ES-I3 (cell line): ENCODE data around the gene TBXT.
"Not testable (repeated sequence)": the region's sequence is repeated elsewhere in the genome, so short reads cannot be mapped to it uniquely, and the experiment has no call there.

Source experiments
- H3K36me3 ChIP-seq: 2 replicates; pipeline ENCODE4 v1.6.1; 2013; ENCODE audit warnings: mild to moderate bottlenecking, low read length, control low read depth, moderate library complexity; ENCODE audit not compliant: insufficient read depth
- H3K4me1 ChIP-seq: 2 replicates; pipeline ENCODE4 v1.6.1; 2013; ENCODE audit warnings: mild to moderate bottlenecking, control low read depth, low read length; ENCODE audit not compliant: insufficient read depth
- H3K9ac ChIP-seq: 2 replicates; pipeline ENCODE4 v1.6.1; 2013; ENCODE audit warnings: low read depth, mild to moderate bottlenecking, low read length, moderate library complexity
- H3K9me3 ChIP-seq: 2 replicates; pipeline ENCODE4 v1.6.1; 2013; ENCODE audit warnings: mild to moderate bottlenecking, low read length, moderate library complexity; ENCODE audit not compliant: control insufficient read depth, insufficient read depth

The TBXT gene

DNA sequence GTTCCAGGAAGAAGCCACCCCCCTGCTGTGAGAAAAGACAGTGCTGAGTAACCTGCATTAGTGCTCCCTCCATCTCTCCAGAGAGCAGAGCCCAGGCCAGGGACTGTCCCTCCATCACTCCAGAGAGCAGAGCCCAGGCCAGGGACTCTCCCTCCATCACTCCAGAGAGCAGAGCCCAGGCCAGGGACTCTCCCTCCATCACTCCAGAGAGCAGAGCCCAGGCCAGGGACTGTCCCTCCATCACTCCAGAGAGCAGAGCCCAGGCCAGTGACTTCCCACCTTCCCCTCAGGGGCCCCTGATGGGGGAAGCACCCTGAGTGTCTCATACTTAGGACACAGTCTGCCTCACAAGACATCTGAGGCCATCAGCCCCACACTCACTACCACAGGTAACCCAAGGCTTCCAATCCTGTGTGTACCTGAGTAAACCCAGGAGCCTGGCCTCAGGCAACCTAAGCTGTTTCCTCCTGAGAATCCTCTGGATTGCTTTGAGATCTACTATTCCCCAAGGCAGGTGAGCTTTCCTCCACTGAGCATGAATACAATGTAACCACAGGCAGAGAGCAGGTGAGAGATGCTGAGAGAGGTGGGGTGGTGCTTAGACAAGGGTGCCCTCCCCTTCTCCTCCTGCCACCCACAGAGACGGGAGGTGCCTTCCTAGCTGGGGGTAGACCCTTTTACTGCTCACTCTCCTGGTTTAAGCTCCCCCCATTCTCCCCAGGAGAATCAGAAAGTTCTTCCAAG, 4.9 kb downstream of the TBXT start:
- Histone ChIP-seq H3K4me1 (0 out of 2 replicates have a peak, but pooled peaks cover 3% of the 10 kb centered on the region), H3K9ac (no peak overlapping the region), H3K36me3 (no peaks in the 10 kb centered on the region), H3K9me3 (no peaks in the 10 kb centered on the region)

DNA sequence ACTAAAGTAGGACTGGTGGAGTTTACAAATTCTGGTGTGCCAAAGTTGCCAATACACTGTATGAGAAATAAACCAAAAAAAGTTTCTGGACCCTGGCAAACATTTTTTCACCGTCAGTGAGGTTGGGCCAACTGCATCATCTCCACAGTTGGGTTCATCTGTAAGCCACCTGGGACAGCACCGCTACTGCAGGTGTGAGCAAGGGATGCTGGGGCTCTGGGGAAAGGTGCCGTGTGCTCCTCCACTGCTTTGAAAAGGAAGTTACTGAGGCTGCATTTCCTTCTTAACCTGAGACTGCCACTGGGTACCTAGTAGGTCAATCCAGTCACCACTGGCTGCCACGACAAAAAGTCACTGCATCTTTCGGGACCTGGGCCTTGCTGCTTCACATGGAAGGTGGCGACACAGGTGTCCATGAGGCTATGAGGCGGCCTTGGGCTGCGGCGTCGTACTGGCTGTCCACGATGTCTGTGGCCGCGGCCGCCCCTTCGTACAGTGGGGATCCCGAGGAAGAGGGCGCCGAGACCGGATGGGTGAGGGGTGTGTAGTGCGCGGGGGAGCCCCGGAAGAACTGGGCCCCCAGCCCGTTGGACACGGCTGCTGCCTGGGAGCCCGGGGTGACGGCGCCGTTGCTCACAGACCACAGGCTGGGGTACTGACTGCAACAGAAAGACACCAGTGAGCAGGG, 9.6 kb downstream of the TBXT start:
- Histone ChIP-seq H3K36me3 (no peaks in the 10 kb centered on the region), H3K9me3 (no peaks in the 10 kb centered on the region), H3K4me1 (no peaks in the 10 kb centered on the region), H3K9ac (no peak overlapping the region)

DNA sequence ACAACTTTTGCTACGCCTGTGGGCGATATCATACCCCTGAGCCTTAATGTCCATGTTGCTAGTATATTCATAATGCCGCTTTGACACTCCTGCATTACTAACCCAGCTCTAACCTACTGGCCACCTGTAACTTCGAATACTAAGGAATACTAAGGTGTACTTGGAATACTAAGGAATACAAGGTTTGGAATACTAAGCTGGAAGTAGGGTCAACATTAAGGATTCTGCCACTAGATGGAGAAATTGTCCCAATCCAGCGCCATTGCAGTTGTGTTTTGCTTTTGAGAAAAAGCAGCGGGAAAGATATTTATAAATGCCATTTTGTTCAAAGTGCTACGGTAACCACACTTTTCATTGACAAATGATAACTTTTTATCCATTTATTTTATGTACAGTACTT, 10.7 kb downstream of the TBXT start:
- Histone ChIP-seq H3K4me1 (no peaks in the 10 kb centered on the region), H3K36me3 (no peaks in the 10 kb centered on the region), H3K9me3 (no peaks in the 10 kb centered on the region), H3K9ac (no peak overlapping the region)

DNA sequence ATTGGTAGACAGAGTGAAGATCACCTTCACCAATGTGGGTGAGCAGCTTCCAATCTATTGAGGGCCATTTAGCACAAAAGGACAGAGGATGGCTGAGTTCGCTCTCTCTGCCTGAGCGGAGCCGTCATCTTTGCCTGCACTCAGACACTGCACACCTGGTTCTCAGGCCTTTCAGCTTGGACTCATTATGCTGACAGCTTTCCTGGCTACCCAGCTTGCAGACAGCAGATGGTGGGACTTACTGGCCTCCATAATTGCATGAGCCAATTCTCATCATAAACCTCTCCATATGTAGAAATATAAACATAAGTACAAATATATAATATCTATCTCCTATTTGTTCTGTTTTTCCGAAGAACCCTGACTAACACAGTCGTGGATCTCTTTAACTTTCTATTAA, 13.7 kb downstream of the TBXT start:
- Histone ChIP-seq H3K36me3 (no peaks in the 10 kb centered on the region), H3K9me3 (no peaks in the 10 kb centered on the region; the same call in 1 of the 2 replicates), H3K4me1 (no peaks in the 10 kb centered on the region), H3K9ac (no peak overlapping the region)

DNA sequence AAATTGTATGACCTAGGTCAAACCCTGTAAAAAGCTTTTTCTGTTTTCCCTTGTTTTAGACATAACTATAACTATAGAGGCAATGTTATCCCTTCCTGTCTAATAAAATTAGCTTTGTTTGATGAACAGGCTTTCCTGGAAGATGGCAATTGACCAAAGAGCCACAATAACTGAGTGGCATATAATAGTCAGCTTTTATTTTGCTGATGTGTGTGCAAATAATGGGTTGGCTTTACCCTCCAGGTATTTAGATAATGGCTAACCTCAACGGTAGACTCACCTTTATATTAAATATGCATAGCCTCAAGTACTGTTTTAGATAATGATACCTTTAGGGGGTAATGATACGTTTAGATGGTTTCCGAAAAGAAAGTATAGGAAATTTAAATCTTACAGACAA, 15.0 kb downstream of the TBXT start:
- Histone ChIP-seq H3K4me1 (no peaks in the 10 kb centered on the region), H3K9ac (no peak overlapping the region), H3K36me3 (no peaks in the 10 kb centered on the region), H3K9me3 (peaks cover 3% of the 10 kb centered on the region; the same call in 1 of the 2 replicates)

DNA sequence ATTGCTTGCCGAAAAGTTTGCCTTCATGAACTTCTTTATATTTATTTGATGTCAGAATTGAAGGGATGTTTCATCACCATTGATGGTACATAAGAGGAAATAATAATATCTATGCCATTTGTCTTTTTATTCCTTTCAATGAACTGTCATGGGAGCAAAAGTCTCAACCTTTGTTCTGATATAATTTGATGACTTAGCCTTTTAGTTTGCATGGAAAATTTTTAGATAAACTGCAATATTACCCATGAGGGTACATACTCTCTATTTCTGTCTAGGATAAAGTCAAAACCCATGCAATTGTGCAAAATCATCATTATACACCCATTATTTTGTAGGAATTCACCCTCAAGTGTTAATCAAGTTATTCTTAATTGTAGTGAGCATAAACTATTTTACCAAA, 15.9 kb downstream of the TBXT start:
- Histone ChIP-seq H3K36me3 (no peaks in the 10 kb centered on the region), H3K9me3 (peaks cover 3% of the 10 kb centered on the region; the same call in 1 of the 2 replicates), H3K4me1 (no peaks in the 10 kb centered on the region), H3K9ac (no peak overlapping the region)

DNA sequence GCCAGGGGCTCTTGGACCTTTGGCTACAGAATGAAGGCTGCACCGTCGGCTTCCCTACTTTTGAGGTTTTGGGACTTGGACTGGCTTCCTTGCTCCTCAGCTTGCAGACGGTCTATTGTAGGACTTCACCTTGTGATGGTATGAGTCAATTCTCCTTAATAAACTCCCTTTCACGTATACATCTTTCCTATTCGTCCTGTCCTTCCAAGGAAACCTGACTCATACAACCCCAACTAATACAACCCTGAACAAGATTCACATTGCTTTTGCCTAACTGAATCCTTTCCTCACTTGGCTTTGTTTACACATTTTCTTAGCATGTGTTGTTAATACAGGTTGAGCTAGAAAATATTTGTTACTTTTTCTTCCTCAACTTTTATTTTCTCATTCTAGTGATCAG, 21.9 kb downstream of the TBXT start:
- H3K36me3 ChIP-seq, result no peaks in the 10 kb centered on the region
- H3K9me3 ChIP-seq, result peaks cover 3% of the 10 kb centered on the region; the same call in 1 of the 2 replicates
- H3K9ac ChIP-seq, result no peak overlapping the region
- H3K4me1 ChIP-seq, result no peaks in the 10 kb centered on the region

DNA sequence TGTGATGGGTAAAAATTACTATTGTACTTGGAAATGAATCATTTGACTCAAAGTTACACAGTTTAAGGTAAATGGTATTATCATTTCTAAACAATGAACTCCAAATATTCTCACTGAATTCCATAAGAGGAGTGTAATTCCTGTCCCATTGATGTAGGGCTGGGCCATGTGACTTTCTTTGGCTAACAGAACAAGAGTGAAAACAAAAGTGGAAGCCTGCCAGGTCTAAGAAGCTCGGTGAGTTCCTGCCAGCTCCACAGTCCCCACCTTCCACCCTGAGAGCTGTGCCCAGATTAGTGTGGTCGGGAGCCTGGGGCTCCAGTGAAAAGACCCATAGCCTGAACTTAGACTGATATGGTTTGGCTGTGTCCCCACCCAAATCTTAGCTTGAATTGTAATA, 24.6 kb downstream of the TBXT start:
- no peak overlapping the region for H3K9ac ChIP-seq
- no peaks in the 10 kb centered on the region for H3K4me1 ChIP-seq
- no peaks in the 10 kb centered on the region for H3K36me3 ChIP-seq
- no peaks in the 10 kb centered on the region for H3K9me3 ChIP-seq

DNA sequence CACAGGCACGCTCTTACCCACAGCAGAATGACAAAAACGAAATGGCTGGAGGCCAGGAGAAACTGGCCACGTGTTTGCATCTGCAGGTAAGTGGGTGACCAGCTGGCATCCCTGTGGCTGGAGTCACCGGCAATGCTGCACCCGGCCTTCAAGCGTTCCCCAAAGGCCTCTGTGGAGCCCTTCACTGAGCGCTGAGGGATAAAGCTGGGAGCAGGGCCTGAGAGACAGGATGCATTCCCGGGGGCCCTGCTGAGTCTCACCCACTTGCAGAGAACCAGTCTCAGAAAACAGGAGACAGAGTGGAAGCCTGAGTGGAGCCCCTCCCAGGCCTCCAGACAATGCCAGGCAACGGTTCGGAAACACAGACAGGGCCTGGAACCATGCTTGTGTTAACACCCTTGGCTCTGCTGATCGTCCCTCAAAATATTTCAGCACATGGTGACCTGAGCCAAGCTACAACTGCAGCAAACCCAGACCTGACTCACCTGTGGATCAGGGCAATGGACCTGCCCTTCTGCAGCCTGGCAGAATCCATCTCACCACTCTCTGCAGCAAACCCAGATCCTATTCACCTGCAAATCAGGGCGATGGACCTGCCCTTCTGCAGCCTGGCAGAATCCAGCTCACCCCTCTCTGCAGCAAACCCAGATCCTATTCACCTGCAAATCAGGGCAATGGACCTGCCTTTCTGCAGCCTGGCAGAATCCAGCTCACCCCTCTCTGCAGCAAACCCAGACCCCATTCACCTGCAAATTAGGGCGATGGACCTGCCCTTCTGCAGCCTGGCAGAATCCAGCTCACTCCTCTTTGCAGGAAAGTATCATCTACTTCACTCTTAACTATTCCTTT, 39.8 kb downstream of the TBXT start:
- no peak overlapping the region for H3K9ac ChIP-seq
- no peaks in the 10 kb centered on the region for H3K4me1 ChIP-seq
- H3K9me3 ChIP-seq, result no peaks in the 10 kb centered on the region
- H3K36me3 ChIP-seq, result no peaks in the 10 kb centered on the region

DNA sequence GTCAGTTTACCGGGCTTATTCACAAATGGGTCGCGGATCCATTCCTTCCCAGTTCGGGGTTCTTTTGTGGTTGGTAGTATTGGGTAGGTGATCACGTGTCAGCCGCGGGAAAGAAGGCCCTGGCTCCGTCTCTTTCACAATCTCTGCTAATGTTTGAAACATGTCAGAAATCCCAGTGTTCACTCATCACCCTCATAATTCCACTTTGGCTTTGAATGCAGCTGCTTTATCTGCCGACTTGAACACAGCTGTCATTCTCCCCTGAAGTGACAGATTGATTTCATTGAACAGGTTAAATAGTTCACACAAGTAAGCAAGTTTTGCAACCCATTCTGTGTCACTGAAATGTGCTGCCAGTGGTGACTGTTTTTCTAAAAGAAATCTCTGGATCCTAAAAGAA, 44.5 kb downstream of the TBXT start:
- not testable (repeated sequence) for H3K9me3 ChIP-seq, H3K36me3 ChIP-seq

DNA sequence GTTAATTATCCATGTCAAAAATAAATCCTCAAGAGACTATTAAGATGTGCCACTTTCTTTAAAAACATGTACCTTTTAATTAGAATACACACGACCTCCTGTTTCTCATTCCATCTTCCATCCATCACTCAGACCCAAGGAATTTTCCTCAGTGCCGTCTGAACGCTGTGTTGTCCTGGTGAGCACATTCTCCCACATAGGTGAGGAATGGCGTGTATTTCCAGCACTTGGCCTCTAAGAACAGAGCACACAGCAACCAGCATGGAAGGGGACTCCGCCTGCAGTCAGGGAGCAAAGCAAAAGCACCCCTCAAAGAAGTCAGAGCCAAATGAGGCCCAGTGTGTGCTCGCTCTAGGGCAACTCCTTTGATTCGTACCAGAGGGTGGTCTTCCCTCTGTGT, 45.9 kb downstream of the TBXT start:
- no peaks in the 10 kb centered on the region for H3K9me3 ChIP-seq
- H3K36me3 ChIP-seq, result no peaks in the 10 kb centered on the region
- no peak overlapping the region for H3K9ac ChIP-seq
- H3K4me1 ChIP-seq, result no peaks in the 10 kb centered on the region

More for the DNA sequence above, 44.5 kb downstream of the TBXT start:
- not testable (repeated sequence) for H3K4me1 ChIP-seq, H3K9ac ChIP-seq

DNA sequence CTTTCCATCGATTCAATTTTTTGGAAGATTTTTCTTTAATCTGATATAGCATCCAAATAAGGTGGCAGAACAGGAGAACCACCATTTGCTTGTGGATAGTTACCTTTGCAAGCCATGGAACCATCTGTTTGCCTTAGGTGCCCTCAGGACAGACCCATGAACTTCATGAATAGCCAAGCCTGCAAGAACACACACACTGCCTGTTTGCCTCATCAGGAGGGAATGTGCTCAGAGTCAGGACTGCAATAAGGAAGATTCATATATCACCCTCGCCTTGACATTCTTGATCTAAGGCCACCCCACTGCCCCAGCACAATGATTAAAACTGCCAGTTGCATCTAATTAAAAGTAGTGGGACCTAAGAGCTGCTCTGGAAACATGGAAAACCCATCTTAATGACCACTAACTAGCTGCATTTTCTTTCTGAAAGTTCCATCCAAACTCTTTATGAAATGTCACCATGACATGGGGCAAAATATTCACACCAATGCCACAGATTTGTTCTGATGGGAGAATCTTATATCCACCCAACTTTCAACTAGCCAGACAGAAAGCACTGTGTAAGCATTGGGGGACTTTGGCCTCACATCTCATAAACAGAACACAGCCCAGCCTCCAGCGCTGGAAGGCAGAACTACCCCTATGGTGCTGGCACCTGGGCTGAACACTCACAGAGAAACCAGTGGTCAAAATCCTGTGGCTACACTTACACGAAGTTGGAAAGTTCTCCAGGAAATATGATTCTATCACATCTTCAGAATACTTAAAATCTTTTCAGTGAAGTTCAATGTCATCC, 48.3 kb downstream of the TBXT start:
- Histone ChIP-seq H3K4me1 (no peaks in the 10 kb centered on the region), H3K36me3 (no peaks in the 10 kb centered on the region), H3K9me3 (no peaks in the 10 kb centered on the region), H3K9ac (no peak overlapping the region)

DNA sequence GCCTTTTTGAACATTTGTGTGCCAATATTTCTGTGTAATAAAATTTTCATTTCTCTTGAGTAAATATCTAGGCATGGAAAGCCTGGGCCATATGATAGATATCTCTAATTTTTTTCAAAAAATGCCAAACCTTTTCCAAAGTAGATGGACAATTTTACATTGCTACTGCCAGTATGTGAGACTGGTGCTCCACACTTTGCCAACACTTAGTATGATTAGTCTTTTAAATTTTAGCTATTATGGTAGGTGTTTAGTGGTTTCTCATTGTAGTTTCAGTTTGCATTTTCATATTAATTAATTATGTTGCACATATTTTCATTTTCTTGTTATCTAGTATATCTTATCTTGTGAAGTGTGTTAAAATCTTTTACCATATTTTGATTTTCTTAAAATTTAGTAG, 52.0 kb downstream of the TBXT start:
- Histone ChIP-seq H3K36me3 (no peaks in the 10 kb centered on the region), H3K9me3 (no peaks in the 10 kb centered on the region), H3K4me1 (no peaks in the 10 kb centered on the region), H3K9ac (no peak overlapping the region)

DNA sequence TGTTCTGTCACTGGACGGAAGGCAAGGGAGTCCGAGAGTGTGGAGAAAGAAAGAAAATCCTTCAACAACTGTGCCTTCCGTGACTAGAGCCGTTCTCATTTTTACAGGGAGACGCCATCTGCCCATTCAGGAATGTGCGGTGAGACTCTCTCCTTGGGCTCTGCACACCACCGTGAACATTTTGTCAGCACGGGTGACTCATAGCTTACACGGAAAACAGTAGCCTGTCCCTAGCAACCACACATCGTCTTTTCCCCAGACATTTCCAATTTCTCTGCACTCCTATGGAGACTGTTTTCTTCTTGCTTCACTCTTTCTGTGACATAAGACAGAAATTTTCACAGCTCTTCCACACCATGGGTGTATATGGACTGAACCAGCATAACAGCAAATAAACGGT, 55.1 kb downstream of the TBXT start:
- no peaks in the 10 kb centered on the region for H3K9me3 ChIP-seq
- no peak overlapping the region for H3K9ac ChIP-seq
- no peaks in the 10 kb centered on the region for H3K4me1 ChIP-seq
- H3K36me3 ChIP-seq, result no peaks in the 10 kb centered on the region
